ENCODE results near the gene CLIP2. TPM values are rescaled to one million over a fixed set of nuclear protein-coding genes. Genes with fewer than 3 reads are reported as not detected.
A peak's percentile ranks its signal among the peaks of the same experiment; 100 is the strongest.

Gene CLIP2
- total RNA-seq, 4 donors from 2014 or later = 5.6 to 20.8 (median 10.2) TPM

DNA sequence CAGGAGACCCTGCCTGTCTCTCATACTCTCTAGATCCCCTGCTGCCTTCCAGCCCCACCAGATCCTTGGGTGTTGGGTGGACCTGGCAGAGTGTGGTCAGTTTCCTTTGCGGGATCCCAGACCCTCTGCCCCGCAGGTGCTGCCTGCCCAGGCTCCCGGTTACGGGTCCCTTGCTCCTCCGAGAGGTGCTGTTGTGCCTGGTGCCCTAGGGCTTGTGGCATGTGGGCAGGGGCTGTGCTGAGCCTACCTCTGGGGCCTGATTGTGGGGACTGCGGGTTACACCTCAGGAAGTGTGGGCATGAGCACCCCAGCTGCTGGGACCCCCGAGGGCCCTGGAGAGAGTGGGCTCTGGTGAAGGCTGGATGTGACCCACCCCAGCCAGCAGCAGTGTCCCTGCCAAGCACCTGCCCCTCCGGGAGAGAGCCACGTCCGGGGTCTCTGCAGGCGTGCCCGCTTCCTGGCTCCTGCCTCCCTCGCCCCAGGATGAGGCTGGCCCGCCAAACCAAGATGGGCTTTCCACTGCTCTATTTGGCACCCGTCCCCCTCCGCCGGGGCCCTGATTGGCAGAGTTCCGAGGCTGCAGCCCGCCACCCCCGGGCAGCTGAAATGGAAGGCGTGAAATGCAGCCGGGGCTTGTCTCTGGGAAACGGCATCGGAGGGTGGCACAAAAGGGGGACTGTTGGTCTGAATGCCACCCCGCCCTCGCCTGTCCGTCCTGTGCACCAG is 17.0 kb downstream of the CLIP2 start:
- 34 to 58% methylated on average over 5 to 6 of the region's 27 CpGs for WGBS, 2 donors
- Histone ChIP-seq H3K36me3 (no peaks in the 10 kb centered on the region), H3K27ac (peak overlapping the region in 1 of 4 donors; percentile 55), H3K27me3 (peaks cover 0 to 14% (median 0%) of the 10 kb centered on the region in 4 donors), H3K9me3 (no peaks in the 10 kb centered on the region), H3K4me1 (peaks cover 15 to 46% (median 24%) of the 10 kb centered on the region in 3 donors), H3K4me3 (peak overlapping the region in 3 of 4 donors; percentile 20 to 53 (median 27))
- no peak for DNase-seq
- intact Hi-C loops (cut with DNase I) = no loop called here
- no peak for TF ChIP-seq POLR2A (IDR thresholded peaks at IDR 0.05)
- TF ChIP-seq, protein P1, sequence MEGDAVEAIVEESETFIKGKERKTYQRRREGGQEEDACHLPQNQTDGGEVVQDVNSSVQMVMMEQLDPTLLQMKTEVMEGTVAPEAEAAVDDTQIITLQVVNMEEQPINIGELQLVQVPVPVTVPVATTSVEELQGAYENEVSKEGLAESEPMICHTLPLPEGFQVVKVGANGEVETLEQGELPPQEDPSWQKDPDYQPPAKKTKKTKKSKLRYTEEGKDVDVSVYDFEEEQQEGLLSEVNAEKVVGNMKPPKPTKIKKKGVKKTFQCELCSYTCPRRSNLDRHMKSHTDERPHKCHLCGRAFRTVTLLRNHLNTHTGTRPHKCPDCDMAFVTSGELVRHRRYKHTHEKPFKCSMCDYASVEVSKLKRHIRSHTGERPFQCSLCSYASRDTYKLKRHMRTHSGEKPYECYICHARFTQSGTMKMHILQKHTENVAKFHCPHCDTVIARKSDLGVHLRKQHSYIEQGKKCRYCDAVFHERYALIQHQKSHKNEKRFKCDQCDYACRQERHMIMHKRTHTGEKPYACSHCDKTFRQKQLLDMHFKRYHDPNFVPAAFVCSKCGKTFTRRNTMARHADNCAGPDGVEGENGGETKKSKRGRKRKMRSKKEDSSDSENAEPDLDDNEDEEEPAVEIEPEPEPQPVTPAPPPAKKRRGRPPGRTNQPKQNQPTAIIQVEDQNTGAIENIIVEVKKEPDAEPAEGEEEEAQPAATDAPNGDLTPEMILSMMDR (IDR thresholded peaks at IDR 0.05) = no peak

DNA sequence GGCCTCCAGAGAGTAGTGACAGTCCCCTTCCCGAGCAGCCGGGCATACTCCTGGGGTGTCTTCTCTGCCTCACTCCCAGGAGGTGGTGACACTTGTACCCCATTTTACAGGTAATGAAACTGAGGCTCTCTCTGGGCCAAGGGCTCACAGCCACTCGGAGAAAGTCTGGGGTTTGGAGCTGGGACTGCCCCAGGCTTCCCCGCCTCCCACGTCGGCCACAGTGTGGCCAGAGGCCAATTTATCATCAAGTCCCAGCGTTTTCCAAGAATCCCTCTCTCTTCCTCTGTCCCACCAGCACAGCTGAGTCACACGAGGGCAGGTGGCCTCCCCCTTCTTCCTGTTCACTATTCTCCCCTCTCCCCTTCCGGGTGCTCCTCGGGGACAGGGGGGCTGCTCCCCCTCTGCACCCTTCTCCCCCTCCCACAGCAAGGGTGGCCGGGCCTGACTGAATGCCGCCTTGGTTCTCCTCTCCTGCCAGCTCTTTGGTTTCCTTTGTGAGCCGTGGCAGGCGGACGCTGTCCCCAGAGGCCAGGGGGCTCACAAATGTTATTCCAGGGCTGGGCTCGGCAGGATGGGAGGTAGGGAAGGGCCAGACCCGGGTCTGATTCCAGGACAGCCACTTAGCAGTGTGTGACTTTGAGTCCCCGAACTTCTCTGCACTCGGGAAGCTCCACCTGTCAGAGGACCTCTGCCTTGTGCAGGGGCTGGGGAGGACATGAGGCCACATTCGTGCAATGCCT is 17.7 kb downstream of the CLIP2 start:
- H3K9me3 ChIP-seq = no peaks in the 10 kb centered on the region
- H3K36me3 ChIP-seq = no peaks in the 10 kb centered on the region
- peaks cover 15 to 50% (median 27%) of the 10 kb centered on the region in 3 donors for H3K4me1 ChIP-seq
- DNase-seq = no peak
- intact Hi-C loops (cut with DNase I) = no loop called here
- no peak for TF ChIP-seq POLR2A (IDR thresholded peaks at IDR 0.05)
- TF ChIP-seq, protein P1 (IDR thresholded peaks at IDR 0.05) = no peak
- WGBS, 2 donors = 11 to 15% methylated on average over 13 to 19 of the region's 20 CpGs
- peak overlapping the region in 3 of 4 donors; percentile 39 to 61 (median 55) for H3K27ac ChIP-seq
- H3K4me3 ChIP-seq = peak overlapping the region in 3 of 4 donors; percentile 20 to 53 (median 27)
- peaks cover 0 to 14% (median 0%) of the 10 kb centered on the region in 4 donors for H3K27me3 ChIP-seq

DNA sequence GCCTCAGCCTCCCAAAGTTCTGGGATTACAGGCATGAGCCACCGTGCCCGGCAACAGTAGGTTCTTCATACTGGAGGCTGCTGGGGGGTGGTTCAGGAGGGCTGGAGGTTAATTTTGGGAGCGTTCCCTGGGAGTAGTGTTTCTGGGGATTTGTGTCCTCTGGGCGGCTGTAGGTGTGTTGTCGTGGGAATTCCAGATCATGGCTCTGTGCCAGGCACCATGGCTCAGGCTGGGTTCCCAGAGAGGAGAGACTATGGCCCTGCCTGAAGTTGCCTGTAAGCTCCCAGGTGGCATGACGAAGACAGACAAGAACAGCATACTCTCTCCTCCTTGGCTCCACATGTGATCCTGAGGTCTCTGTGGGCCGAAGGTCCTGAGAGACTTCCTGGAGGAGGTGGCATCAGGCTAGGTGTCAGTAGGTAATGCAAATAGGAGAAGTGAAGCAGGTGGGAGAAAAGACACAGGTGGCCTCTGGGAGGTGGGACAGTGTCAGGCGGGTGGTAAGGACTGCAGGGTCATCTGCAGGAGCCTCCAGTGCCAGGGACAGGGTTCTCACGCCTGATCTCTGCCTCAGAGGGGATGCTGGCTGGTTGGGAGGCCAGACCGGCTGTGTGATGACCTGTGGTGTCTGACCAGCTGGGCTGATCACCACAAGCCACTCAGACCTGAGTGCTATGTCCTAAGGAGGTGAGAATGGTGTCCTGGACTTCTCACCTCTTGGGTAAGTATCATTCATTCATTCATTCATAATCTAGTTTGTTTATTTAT is 18.7 kb downstream of the CLIP2 start:
- WGBS, 2 donors = 52 to 72% methylated on average over 8 to 9 of the region's 10 CpGs
- Histone ChIP-seq H3K27ac (peak overlapping the region in 1 of 4 donors; percentile 61), H3K4me1 (peaks cover 16 to 54% (median 37%) of the 10 kb centered on the region in 3 donors), H3K36me3 (no peaks in the 10 kb centered on the region), H3K9me3 (no peaks in the 10 kb centered on the region), H3K4me3 (no peak overlapping the region), H3K27me3 (peaks cover 0 to 14% (median 0%) of the 10 kb centered on the region in 4 donors)
- TF ChIP-seq, protein P1 (IDR thresholded peaks at IDR 0.05) = no peak
- TF ChIP-seq POLR2A (IDR thresholded peaks at IDR 0.05) = no peak
- DNase-seq = no peak
- intact Hi-C loops (cut with DNase I) = no loop called here

DNA sequence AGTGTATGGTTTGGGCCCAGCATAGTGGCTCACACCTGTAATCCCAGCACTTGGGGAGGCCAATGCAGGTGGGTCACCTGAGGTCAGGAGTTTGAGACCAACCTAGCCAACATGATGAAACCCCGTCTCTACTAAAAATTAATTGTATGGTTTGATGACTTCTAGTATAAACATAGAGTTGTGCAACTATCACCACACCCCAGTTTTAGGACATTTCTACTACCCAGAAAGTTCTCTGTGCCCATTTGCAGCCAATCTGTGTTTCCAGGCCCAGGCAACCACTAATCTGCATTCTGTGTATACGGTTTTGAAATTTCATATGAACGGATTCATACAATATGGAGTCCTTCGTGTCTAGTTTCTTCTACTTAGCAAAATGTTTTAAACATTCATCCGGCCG is 20.0 kb downstream of the CLIP2 start:
- DNase-seq = no peak
- 75 to 78% methylated on average over 6 of the region's 6 CpGs for WGBS, 2 donors
- Histone ChIP-seq H3K27ac (peak overlapping the region in 1 of 4 donors; percentile 42), H3K9me3 (no peaks in the 10 kb centered on the region), H3K27me3 (peaks cover 0 to 14% (median 0%) of the 10 kb centered on the region in 4 donors), H3K36me3 (no peaks in the 10 kb centered on the region), H3K4me1 (peaks cover 20 to 59% (median 38%) of the 10 kb centered on the region in 3 donors), H3K4me3 (no peak overlapping the region)
- intact Hi-C loops (cut with DNase I) = no loop called here
- TF ChIP-seq, protein P1 (IDR thresholded peaks at IDR 0.05) = no peak
- TF ChIP-seq POLR2A (IDR thresholded peaks at IDR 0.05) = no peak

Measured in esophagus squamous epithelium (tissue), 5 donors.